Measurements from ENCODE around the gene C7orf25. TPM values are rescaled to one million over a fixed set of nuclear protein-coding genes. Genes with fewer than 3 reads are reported as not detected.

Gene C7orf25
- 4.4 and 4.8 TPM in 2 replicates for total RNA-seq

DNA sequence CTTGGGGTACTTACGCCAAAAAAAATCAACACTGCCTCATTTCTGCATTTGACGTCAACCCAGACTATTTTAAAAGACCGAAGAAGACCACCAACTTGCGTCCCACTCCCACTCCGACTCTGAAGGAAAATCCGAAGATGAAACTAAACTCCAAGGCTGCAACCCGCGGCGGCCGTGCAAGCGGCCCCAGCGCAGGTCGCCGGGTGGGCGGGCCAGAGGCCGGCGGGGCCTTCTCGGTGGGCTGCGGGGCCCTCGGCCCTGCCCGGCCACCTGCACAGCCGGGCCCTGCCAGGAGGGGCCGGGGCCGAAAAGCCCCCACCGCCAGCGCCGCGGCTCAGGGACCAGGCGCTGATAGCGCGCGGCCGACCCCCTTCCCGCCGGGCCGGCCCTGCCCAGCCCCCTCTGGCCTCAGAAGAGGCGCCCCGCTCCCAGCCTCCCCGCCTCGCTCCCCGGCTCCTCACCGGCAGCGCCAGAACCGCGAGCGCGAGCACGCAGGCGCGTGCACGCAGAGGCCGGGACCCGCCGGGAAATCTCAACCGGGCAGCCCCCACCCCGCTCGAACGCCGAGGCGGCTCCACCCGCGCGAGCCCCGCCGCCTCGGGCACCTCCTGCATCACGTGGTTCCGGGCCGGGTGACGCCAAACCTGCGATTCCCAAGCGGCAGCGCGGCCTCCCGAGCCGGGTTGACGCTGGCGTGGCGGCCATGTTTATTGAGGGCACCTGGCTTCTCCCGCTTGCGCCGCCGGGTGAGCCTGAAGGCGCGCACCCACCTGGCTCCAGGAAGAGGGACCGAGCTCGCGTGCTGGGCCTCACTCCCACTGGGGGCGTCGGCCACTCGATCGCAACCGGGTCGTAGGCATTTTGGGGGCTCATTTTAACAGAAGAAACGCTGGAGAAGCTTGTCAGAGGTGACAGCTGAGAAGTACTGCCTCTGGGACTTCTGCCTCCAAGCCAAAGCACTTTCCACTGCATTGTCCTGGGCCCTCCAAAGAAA is at the start of gene C7orf25:
Gene C7orf25 (minus strand): TSS at position 617 of the 994 bp plus-strand sequence. CDS start 1,170 bp downstream, outside the sequence.
- intact Hi-C loops (cut with micrococcal nuclease), result loop anchor here (1.0 to 5.0 kb wide), 3 partner anchors 21 to 36 kb away; partner anchors contain the start of genes MRPL32 and PSMA2

GRCh38 chr7:42961170-42961569 is 49.3 kb upstream of the C7orf25 start:
- intact Hi-C loops (cut with micrococcal nuclease), result no loop called here

GRCh38 chr7:42960762-42961161 is 48.9 kb upstream of the C7orf25 start:
- intact Hi-C loops (cut with micrococcal nuclease), result no loop called here

GRCh38 chr7:42959549-42959948 is 47.7 kb upstream of the C7orf25 start:
- intact Hi-C loops (cut with micrococcal nuclease), result no loop called here

DNA sequence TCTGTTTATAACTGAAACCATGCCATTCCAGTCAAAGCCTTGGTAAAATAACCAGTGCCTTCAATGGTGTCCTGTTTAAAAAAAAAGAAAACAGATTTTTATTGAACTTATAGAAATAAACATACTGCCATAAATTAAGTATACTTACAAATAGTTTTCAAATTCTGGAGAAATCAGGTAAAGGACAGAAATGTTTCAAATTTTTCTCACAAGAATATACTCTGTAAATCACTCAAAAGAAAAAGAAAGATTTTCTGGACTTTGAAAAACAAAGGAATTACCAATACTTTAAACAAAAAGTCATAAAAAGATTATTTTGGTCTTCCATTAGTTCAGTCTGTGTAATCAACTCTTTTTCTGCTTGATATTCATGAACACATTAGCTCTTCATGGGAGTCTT is 44.2 kb upstream of the C7orf25 start:
- intact Hi-C loops (cut with micrococcal nuclease), result no loop called here

DNA sequence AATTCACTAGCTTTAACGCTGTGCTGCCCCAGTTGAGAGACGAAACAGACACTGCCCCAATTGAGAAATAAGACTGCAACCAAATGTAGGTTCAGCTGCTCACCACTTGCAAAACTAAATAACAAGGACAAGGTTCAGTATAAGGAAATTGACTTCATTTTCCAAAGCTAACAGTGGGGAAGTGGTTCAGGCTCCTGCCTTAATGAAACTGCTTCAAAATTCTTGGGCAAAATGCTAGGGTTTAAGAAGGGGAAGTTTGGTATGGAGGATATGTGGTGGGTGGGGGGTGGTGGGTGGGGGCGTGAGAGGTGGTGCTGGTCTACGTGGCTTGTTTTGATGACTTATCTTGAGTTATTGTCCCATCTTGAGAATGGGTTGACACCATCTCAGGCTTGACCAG is 42.1 kb upstream of the C7orf25 start:
- intact Hi-C loops (cut with micrococcal nuclease), result no loop called here

DNA sequence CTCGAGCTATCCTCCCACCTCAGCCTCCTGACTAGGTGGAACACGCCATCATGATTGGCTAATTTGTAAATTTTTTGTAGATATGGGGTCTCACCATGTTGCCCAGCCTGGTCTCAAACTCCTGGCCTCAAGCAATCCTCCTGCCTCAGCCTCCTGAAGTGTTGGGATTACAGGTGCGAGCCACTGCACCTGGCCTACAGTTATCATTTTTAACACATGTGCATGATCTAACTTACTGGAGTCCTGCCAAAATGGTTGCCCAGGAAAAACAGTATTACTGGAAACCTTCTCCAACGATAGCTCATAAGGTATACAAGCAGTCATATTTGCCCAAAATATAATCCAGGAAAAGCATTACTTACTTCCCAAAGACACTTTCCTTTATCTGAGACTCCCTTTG is 40.5 kb upstream of the C7orf25 start:
- intact Hi-C loops (cut with micrococcal nuclease), result no loop called here

DNA sequence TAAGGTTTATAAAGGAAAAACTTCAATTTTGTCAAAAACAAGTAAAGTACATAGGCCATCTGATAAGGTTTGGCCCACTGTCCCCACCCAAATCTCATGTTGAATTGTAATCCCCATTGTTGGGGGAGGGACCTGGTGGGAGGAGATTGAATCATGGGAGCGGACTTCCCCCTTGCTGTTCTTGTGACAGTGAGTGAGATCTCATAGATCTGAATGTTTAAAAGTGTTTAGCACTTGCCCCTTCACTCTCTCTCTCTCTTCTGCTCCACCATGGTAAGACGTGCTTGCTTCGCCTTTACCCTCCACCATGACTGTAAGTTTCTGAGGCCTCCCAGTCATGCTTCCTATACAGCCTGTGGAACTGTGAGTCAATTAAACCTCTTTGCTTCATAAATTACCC is 38.5 kb upstream of the C7orf25 start:
- intact Hi-C loops (cut with micrococcal nuclease), result no loop called here

- intact Hi-C loops (cut with micrococcal nuclease), result loop anchor here (5.0 to 10.0 kb wide), 3 partner anchors 35 to 635 kb away; partner anchors contain the start of genes C7orf25 and STK17A
Measured at GRCh38 chr7:42947521-42947920, 35.7 kb upstream of the C7orf25 start.

DNA sequence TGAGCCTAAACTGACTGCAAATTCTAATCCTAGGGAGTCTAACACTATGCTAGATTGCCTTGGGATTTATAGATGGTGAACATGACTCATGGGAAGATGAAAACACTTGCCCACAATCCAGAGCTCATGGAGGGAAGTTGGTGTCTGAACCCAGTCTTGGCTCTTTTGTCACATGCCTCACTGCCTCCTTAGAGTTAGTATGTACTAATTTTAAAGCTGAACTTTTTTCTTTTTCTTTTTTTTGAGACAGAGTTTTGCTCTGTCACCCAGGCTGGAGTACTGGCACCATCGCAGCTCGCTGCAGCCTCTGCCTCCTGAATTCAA is 34.7 kb upstream of the C7orf25 start:
- intact Hi-C loops (cut with micrococcal nuclease), result loop anchor here (1.0 to 10.0 kb wide), 4 partner anchors 14 to 636 kb away; partner anchors contain the start of genes C7orf25, MRPL32, PSMA2 and STK17A

GRCh38 chr7:42945821-42946626 is 34.2 kb upstream of the C7orf25 start:
- intact Hi-C loops (cut with micrococcal nuclease), result loop anchor here (1.0 to 10.0 kb wide), 4 partner anchors 14 to 636 kb away; partner anchors contain the start of genes C7orf25, MRPL32, PSMA2 and STK17A

GRCh38 chr7:42940985-42941847 is 29.3 kb upstream of the C7orf25 start:
- intact Hi-C loops (cut with micrococcal nuclease), result loop anchor here (1.0 to 10.0 kb wide), 6 partner anchors 64 to 898 kb away; no protein-coding TSS in a partner anchor

DNA sequence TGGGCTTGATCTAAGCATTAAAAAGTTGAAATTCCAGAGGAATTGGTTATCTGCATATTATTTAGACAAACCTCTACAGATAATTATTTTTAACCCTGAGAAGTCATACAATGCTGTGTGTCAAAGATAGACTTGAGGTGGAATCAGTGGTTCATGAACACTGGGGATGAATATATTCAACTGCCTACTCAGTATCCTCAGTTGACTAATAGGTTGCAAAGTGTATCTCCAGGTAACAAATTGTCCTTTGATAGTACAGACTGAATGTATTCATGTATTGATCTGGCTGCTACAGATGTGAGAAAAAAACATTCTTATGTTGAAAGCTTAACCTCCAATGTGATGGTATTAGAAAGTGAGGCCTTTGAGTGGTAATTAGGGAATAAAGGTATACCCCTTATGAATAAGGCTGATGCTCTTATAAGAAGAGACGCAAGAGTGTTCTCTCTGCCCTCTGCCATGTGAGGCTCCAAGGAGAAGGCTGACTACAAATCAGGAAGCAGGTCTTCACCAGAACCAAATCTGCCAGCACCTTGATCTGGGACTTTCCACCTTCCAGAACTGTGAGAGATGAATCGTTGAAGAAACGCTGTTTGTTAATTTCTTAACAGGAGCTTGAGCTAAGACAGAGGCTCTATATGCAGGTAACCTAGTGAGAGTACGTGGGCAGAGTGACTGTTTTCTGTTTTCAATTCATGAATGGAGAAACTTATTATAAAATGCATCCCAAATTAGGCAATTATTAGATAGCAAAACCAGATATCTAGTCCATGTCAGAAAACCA is 27.8 kb upstream of the C7orf25 start:
- intact Hi-C loops (cut with micrococcal nuclease), result loop anchor here (2.0 to 10.0 kb wide), 3 partner anchors 65 to 899 kb away; no protein-coding TSS in a partner anchor

GRCh38 chr7:42935861-42936260 is 24.0 kb upstream of the C7orf25 start:
- intact Hi-C loops (cut with micrococcal nuclease), result no loop called here

DNA sequence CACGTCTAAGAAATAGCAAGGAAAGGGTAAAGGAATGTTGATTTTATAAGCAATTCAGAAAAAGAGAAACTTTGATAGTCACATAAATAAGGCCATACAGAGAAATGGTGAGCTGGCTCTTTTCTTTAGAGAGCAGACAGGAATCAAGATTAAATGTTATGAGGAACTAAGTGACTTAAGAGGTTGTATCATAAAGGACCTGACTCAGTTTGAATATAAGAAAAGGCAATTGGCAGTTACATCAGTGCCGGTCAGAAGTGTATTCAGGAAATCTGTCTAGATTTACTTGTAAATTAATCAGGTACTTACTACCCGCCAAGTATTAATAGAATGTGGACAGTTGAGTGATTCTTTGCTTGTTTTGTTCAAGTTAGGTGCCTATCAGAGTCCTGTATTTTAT is 22.4 kb upstream of the C7orf25 start:
- intact Hi-C loops (cut with micrococcal nuclease), result loop anchor here (5.0 kb wide), 1 partner anchor 793 kb away; the partner anchor contains the start of gene COA1

GRCh38 chr7:42932811-42933591 is 21.1 kb upstream of the C7orf25 start:
- intact Hi-C loops (cut with micrococcal nuclease), result loop anchor here (1.0 to 5.0 kb wide), 5 partner anchors 13 to 794 kb away; partner anchors contain the start of genes C7orf25, COA1 and STK17A

GRCh38 chr7:42931834-42932651 is 20.2 kb upstream of the C7orf25 start, which contains the start of the genes MRPL32 and PSMA2:
Gene MRPL32, plus strand, starts transcription at chr7:42932376. Its CDS starts 11 bp downstream, at chr7:42932387.
Gene PSMA2, minus strand, starts transcription at chr7:42932174. Its CDS starts 16 bp downstream, at chr7:42932158.
- intact Hi-C loops (cut with micrococcal nuclease), result loop anchor here (1.0 to 5.0 kb wide), 5 partner anchors 14 to 795 kb away; partner anchors contain the start of genes C7orf25, COA1 and STK17A
